Activated CD4-positive, alpha-beta T cell treated with anti-CD3 and anti-CD28 coated beads for 24 hours (primary cell): ENCODE results near the gene PYM1.

Source experiments
- DNase-seq, 2 donors: peaks; one replicate each; pipeline ENCODE4 v3.0.0-alpha.2; 2020; ENCODE audit warnings: low read depth in 2 of 2

Gene PYM1

DNA sequence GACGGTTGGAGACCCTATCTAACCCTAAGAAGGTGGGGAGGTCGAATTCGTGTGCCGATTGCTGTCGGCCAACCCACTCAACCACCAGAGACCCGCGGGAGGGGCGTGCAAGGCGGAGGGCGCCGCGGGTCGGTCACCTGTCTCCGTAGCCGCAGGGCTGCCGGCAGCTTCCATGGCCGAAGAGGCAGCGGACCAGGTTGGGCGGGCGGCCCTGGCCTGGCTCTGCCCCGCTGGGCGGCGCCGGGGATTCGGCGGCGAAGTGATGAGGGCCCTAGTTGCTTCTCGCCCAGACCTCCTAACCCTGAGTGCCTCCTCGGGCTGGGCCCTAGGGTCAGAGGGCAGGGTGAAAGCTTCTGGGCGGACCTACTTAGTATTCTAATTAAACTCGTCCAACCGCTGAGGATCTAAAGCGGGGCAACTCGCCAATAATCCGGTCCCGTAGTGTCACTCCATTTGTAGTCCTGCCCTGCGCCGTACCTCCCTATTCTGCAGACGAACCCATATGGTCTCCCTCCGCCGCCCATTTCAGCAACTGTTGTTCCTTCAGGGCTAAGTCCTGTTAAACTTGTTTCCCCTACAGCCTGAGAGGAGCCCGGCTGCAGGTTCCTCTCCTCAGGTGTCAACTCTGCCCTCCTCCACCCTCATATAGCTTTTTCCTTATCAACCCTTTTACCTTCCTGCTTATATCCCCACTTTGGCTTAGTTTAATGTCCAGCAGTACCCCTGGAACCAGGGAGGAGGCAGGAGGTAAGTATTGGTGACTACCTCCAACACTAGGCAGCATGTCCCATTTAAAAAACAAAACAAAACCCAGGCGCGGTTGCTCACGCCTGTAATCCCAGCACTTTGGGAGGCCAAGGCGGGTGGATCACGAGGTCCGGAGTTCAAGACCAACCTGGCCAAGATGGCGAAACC, at the start of gene PYM1:
PYM1 (minus strand) TSS at position 307 of the 915 bp plus-strand sequence; CDS start at position 174, 133 bp downstream.
- DNase-seq = peak in 1 of 2 donors; percentile 57

DNA sequence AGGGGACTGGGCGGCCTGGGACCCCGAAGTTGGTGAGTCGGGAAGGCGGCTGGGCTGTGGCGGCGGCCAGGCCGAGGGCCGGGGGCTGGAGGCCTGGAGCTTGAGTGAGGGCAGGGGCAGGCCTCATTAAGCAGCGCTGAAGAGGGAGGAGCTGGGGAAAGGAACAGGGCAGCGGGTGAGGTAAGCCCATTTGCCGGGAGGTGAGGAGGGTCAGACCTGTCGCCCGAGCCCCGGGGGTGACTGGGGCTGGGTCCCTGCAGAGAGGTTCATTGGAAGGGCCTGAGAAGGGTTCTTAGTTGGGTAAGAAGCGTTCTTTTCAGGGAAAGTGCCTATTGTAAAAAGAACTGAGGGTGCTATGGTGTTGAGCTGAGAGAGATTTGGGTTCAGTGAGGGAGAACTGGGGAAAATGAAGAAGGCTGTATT, 46.6 kb upstream of the PYM1 start:
- DNase-seq = peak in 1 of 2 donors; percentile 19

DNA sequence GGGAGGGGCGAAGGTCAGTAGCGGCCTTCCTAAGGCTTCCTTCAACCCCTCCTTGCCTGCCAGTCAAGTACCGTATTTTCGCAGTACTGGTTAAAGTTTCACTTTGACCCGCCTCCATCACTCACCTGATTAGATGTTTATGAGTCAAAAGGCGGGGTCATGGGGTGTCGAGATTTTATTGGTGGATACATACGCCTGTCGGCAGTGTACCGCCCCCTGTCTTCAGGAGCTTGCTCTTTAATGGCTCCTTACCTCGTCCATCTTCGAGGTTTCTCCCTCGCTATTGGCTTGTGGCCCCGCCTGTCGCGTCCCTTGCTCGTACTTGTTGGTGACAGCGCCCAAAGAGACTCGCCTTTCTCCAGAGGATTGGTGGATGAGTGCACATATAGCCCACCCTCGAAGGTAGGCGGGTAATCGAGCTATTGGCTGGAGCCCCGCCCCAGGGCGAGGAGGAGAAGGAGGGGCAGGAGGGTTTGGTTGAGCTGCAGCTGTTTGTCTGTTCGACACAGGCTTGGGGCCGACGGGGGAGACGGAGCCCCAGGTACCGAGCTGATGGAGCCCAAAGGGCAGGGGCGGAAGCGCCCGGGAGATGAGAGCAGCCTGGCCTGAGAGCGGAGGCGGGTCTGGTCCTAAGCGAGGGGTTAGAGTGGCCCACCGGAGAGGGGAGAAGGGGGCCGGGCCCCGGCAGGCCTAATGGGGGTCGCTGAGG, 46.1 kb upstream of the PYM1 start, which contains the start of gene RAB5B:
RAB5B (plus strand) TSS at position 480 of the 709 bp plus-strand sequence. CDS start 12,883 bp downstream, outside the sequence.
- DNase-seq = peak; percentile 94 to 97

DNA sequence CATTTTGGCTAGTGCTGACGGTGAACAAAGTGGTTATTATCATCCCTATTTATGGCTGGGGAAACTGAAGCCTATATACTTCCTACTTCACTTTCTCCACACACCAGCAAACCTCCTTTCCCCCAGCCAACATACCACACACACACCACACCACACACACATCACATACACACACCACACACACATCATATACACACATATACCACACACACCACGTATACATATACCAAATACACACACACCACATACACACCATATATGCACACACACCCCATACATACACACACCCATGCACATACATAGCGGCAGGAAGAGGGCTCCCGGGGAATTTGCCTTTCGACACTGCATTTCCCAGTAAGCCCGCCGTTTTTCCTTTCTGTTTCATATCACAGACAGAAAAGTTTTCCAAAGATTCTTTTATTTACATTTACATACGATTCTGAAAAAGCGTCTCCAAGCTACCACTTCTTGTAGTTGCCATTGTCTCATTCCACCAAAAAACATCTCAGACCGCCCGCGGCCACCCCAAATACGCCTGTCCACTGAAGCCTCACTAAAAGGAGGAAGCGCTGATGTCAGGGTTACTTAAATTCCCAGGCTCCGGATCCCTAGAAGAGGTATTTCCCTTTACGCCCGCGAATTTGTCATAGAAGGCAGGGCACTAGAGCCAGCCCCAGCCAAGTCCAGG, 45.4 kb upstream of the PYM1 start:
- no peak for DNase-seq

DNA sequence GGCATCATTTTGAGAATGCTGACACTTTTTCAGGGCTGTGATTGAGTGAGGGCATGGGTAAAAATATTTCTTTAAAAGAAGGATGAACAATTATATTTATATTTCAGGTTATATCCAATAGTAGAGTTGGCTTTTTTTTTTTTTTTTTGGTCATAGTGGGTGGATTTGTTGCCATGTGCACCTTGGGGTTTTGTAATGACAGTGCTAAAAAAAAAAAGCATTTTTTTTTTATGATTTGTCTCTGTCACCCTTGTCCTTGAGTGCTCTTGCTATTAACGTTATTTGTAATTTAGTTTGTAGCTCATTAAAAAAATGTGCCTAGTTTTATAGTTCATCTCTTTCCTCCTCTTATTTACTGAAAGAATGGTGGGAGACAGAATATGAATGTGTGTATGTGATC, 44.8 kb upstream of the PYM1 start:
- DNase-seq = no peak

DNA sequence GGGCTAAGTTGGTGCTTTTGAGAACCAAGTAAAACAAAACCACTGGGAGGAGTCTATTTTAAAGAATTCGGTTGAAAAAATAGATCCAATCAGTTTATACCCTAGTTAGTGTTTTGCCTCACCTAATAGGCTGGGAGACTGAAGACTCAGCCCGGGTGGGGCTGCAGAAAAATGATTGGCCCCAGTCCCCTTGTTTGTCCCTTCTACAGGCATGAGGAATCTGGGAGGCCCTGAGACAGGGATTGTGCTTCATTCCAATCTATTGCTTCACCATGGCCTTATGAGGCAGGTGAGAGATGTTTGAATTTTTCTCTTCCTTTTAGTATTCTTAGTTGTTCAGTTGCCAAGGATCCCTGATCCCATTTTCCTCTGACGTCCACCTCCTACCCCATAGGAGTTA, 44.3 kb upstream of the PYM1 start:
- no peak for DNase-seq

DNA sequence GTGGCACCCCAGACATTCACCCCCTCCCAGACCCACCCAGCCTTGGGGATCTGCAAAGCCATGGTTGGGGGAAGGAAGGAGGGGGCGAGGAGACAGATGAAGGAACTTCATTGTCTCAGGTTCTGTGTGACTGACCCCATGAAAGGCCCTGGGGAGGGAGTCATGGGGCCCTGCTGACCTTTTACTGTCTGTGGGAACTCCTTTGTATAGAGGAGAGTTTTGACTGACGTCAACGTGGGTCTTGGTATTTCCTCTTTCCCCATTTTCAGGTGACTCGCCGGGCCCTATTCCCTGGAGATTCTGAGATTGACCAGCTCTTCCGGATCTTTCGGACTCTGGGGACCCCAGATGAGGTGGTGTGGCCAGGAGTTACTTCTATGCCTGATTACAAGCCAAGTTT, 43.1 kb upstream of the PYM1 start:
- no peak for DNase-seq

DNA sequence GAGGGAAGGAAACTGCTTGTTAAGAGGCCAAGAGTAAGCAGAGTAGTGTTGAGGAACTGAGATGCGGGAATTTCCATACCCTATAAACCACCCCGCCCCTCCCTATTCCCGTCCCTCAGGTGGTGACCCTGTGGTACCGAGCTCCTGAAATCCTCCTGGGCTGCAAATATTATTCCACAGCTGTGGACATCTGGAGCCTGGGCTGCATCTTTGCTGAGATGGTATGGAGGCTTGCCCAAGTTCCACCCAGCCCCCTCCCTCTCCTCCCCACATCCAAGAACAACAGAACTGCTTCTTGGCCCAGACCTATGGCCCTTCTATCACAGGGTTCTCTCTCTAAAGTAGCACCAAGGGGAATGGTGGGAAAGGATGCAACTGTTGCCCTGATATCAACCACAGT, 41.7 kb upstream of the PYM1 start:
- no peak for DNase-seq

DNA sequence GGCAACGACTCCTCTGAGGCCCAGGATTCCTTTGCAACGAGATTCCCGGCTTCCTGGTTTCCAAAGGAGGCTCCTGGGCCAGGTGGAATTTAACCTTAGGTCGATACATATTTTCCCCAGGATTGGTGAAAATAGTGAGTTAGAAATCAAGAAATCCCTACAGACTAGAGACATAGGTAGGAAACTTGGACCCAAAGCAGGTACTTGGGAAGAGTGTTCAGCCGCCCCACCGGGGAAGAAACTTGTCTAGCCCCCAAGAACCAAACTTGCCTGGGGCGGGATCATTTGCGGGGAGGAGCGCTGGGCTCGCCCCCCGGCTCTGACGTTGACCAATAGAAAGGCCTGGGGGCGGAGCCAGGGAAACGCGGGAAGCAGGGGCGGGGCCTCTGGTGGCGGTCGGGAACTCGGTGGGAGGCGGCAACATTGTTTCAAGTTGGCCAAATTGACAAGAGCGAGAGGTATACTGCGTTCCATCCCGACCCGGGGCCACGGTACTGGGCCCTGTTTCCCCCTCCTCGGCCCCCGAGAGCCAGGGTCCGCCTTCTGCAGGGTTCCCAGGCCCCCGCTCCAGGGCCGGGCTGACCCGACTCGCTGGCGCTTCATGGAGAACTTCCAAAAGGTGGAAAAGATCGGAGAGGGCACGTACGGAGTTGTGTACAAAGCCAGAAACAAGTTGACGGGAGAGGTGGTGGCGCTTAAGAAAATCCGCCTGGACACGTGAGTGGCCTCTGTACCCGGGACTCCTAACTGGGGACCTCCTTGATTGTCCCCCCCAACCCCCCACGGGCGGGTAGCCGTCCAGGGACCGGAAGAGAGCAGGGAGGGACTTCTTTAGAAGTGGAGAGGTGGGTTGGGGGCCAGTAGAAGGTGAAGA, 39.0 kb upstream of the PYM1 start, which contains the start of gene CDK2:
CDK2 (plus strand) TSS at position 423 of the 874 bp plus-strand sequence; CDS start at position 602, 179 bp downstream.
- DNase-seq = peak; percentile 87 to 94

DNA sequence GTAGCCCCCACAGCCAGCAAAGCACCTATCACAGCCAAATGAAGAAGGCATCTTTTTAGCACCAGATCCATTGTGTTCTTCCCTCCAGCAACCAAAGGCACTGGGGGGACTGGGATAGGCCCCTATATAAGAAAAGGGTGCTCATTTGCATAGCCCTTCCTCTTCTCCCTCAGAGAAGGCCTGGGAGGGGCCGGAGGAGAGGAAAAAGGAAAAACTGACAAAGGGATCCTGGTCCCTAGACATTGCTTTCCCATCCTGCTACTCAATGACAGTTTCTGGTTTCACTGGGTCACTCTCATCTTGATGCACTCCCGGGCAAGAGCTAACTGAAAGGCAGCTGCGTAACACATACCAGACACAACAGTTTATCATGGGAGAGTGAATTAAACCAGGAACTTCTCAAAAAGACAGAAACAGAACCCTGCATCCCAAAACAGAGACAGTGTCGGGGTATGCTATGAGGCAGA, 38.3 kb upstream of the PYM1 start, which contains the start of gene PMEL:
PMEL (minus strand) TSS at position 102 of the 467 bp plus-strand sequence; CDS start at position 71, 31 bp downstream.
- no peak for DNase-seq

DNA sequence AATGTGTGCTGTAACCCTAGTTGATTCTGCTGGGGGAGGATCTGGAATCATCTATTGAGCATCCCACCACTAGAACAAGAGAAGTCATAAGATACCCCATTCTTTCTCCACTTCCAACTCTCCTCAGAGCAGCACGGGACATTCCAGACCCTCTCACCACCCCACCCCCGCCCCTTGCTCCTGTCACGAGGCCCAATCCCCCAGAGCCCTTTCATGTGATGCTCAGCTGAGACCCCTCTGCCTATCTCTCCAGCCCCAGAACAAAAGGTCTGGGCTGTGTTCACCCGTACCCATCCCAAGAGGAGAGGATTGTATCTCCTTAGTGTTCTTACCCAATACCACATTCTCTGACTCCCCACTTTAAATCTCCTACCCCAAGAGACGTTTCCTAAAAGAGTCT, 37.5 kb upstream of the PYM1 start:
- no peak for DNase-seq

DNA sequence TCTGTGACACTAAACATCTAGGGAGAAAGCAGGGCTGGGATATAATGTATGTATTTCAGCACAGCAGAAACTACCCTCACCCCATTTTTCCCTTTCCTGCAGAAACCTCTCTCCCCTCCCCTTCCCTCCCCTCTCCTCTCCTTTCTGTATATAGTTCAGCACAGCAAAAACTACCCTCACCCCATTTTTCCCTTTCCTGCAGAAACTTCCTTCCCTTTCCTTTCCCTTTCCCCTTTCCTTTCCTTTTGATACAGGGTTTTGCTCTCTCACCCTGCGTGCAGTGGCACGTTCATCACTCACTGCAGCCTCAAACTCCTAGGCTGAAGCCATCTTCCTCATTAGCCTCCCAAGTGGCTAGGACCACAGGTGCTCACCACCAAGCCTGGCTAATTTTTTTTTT, 36.1 kb upstream of the PYM1 start:
- no peak for DNase-seq

DNA sequence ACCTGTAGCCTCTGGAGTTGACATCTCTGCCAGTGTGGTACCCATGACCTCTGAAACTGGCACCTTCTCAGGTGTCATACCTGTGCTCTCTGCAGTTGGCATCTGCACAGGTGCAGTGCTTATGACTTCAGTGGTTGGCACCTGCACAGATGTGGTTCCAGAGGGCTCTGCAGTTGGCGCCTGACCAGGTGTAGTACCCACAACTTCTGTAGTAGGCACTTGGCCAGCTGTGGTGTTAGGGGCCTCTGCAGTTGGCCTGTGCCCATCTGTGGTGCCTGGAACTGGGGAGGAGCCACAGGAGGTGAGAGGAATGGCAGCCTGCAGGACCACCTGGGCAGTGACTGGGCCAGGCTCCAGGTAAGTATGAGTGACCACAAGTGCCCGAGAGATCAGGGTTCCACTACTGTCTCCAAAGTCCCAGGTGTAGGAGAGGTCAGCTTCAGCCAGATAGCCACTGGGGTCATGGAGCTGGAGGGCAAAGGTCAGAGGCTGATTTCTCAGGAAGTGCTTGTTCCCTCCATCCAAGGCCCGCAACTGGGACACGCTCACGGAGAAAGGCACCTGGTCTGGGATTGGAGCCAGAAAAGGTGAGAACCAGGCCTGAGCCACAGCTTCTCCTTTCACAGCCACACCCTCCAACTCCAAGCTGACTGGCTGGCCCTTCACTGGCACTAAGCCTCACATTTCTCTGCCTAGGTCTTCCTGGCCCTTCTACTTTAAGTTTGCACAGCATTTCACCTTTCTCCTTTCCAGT, 29.6 kb upstream of the PYM1 start:
- no peak for DNase-seq

DNA sequence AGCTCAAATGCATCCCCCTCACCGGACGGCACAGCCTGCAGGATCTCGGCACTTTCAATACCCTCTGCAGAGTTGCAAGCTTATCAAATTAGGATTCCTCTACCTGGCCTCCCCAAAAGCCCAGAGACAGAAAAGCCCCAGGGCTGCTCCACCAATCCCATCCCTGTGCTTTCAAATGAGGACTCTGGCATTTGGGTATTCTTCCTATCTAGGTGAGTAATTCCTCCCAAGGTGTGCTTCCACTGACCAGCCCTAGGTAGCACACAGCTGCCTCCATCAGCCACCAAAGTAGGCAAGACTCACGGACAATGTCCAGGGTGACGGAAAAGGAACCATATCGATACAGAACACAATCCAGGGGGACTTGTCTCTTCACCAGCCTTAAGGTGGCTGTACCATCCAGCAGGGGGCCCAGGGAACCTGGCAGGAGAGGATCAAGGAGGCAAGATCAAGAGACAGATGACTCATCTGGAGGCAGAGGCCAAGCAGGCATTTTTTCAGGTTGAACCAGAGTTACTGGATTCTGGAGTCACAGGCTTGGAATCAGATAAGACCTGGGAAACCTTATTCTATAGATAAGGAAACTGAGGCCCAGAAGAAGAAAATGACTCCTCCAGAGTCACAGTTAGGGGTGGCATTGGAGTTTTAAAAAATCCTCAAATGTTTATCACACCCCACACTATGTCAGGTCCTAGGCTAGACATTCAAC, 28.3 kb upstream of the PYM1 start:
- peak in 1 of 2 donors; percentile 30 for DNase-seq

DNA sequence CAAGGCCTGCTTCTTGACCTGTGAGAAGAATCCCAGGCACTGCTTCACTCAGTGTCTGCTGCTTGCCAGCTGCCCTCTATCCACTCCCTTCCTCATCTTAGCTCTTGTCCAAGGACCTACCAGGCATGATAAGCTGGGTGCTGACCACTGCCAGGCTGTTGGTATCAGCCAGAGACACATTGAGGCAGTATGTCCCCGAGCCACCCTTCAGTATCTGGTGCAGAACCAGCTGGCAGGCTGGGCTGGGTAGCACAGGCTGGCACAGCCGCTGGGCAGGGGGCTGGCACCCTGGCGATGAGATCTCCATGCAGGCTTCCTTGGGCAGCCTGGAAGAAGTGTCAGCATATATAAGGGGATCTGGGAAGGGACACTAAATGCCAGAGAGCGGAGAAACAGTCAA, 27.6 kb upstream of the PYM1 start:
- DNase-seq = no peak

DNA sequence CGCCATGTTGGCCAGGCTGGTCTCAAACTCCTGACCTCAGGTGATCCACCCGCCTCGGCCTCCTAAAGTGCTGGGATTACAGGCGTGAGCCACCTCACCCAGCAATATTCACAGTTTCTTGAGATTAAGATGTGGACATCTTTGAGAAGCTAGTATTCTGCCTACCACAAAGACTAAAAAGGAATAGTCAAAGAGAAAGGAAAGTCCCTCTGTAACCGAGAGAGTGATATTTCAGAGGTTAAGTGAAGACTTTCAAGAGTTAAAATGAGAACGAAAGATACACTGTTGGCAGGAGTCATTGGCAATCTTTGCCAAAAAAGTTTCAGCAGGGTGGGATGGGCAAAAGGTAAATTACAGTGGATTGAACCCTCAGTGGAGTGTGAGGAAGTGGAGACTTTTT, 18.9 kb upstream of the PYM1 start:
- DNase-seq = no peak

DNA sequence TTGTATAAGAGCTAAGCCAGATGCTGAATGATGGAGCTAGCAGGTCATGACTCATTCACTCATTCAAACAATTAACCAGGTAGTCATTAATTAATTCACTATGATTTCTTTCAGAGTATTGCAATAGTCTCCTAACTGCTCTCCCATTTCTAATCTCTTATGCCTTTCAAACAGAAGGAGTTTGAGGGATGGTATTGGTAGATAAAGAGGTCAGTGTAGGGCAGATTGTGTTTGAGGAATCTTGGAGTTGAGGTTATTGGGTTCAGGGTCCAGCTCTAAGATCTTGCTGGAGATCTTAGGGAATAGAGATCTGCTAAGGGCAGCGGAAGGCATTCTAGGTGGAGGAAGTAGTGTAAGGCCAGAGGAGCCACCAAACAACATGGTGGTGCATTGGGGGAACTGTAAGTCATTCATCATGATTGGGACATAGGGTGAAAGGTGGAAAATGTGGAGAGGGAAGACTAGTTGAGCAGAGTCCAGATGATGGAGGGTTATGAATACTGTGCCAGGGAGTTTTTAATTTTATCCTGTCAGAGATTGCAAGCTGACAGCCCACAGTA, 15.0 kb upstream of the PYM1 start:
- DNase-seq = no peak

DNA sequence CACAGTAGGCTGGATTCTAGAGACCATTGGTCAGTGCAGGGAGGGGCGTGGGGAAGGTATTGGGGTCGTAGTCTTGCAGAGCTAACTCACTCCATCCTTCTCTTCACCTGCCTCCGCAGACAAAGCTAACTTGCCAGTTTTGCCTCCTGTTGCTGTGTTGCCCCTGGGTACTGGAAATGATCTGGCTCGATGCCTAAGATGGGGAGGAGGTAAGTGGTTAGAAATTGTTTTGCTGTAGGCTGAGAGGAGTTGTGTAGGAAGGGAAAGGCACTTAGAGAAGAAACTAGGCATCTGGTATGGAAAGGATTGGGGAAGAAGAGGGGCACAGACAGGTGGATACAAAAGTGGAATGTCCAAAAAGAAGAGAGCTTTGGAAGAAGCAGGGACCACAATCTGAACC, 14.4 kb upstream of the PYM1 start:
- no peak for DNase-seq
